GM12892 (cell line): ENCODE data around the gene TCF4.

ENCODE experiments used
- DNase-seq: peaks from one replicate; pipeline ENCODE4 v3.0.0; 2011; ENCODE audit not compliant: insufficient read length
- FAIRE-seq: peaks from 2 replicates; lab custom pipeline; 2011; peaks lifted over from hg19 to GRCh38; lab: Jason Lieb, UNC
- POLR2A ChIP-seq: IDR thresholded peaks from 2 replicates; pipeline ENCODE4 v1.6.1; 2011; ENCODE audit warnings: low read depth, low read length, control low read depth
- POLR2AphosphoS5 ChIP-seq: IDR thresholded peaks from 2 replicates; pipeline ENCODE4 v1.6.1; 2011; ENCODE audit warnings: low read depth, low read length, control low read depth
- TAF1 ChIP-seq: IDR thresholded peaks from 2 replicates; pipeline ENCODE4 v1.6.1; 2011; ENCODE audit warnings: low read depth, mild to moderate bottlenecking, control low read depth, low read length, borderline replicate concordance

Gene TCF4

DNA sequence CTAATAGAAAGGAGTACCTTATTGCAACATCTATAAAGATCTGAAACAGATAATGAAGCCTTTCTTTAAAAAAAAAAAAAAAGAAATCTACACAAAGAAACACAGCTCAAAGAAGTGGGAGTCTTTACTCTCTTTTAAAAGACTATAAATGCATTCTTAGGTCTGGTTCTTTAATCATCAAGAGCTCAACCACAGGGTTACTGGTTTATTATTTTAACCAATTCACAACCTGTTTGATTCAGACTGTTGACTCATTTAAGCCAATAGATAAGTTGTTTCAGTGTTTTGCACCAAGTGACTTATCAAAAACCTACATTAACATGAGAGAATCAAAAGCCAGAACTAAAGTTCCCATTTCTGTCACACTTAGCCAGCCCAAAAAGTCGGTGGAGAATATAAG, 93.1 kb downstream of the TCF4 start:
- no peak for DNase-seq
- FAIRE-seq, result no peak
- no peak for TF ChIP-seq POLR2AphosphoS5
- TF ChIP-seq POLR2A, result no peak
- TF ChIP-seq TAF1, result no peak

DNA sequence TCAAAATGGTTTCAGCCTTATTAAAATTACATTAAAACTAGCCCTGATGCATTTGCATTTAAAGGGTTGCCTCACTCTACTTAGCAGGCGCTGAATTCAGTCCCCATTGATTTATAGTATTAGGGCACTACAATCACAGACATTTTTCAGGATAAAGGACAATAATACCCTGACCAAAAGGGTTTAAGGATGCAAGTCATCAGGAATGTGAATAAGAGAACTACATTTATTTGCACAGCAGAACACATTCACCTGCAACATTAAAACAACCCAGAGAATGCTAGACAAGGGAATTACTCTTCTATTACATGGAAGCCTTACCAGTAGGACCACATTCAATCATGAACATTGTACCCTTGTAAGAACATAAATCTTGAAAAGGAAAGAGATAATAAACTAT, 93.6 kb downstream of the TCF4 start:
- FAIRE-seq, result no peak
- TF ChIP-seq POLR2AphosphoS5, result no peak
- no peak for TF ChIP-seq POLR2A
- no peak for TF ChIP-seq TAF1
- DNase-seq, result no peak

DNA sequence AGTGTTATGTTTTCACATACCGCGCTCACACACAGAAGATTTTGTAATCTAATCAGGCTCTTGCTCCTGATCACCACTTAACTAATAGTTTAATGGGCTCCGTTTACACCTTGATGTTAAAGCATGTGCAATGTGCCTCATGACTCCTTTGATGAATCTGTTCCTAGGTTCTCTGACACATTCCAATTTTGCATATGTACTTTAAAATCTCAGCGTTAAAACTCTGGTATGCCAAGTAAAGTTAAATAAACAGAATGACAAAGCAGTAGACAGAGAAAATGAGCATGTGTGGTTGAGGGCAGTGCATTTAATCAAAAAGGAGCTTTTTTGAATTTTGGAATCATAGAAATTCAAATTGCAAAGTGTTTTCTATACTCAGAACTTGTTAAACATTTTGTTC, 96.4 kb downstream of the TCF4 start:
- TF ChIP-seq POLR2AphosphoS5 (no peak), POLR2A (no peak), TAF1 (no peak)
- FAIRE-seq (no peak), DNase-seq (no peak)

DNA sequence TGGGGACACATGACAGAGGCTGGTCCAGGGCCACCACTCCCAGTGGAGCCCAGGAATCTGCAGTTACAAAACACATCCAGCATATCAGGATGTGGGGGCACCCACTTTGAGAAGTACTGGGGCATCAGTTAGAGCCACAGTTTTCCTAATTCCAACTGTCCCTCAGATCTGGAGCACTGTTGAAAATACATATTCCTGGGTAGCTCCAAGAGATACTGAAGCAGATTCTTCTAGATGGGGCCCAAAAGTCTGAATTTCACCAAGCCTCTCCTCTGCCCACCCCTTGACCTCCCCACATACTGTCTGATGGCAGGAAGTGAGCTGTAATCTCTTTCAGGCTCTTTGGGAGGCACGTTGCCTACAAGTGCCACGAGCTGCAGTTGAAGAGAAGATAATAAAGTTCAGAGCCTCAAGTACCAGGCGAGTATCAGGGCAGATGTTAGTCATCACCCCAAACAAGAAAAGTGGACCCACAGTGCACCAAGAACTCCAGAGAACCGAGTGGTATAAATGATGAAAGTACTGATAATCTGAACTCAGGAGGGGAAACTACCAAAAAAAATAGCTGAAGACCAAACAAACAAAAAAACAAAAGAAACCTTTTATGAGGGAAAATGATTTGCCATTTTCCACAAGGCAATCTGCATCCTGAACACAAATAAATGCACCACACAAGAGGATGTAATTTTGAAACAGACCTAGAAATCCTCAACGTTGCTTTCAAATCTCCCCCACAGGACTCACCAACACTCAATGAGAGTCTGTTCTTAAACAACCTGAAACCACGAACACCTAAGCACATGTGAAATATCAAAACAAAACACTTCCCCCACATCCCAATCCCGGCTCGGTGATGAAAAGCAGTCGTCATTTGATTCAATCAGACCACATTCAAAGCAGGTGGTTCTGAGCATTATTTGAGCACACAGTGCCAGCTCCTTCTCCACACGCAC, 98.7 kb downstream of the TCF4 start:
- no peak for DNase-seq
- FAIRE-seq, result peak; percentile 84

DNA sequence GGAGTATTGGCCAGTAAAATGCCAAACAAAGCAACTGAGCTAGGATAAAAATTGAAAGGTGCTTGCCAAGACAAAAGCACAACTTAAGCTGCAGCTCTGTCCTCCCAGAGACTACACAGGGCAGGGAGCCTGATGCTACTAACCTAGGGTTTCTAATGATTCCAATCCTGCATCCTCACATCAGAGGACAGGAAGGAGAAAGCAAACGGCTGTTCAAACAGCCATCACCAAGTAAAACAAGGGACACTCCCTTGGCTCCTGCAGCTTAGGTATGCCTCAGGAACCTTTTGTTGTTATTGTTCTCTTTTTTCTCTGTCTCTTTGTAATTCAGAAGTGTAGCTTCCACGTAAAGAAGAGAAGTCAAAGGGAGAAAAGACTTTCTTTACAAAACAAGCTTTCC, 99.5 kb downstream of the TCF4 start:
- TF ChIP-seq POLR2A (no peak), TAF1 (no peak), POLR2AphosphoS5 (no peak)
- no peak for DNase-seq
- FAIRE-seq, result peak; percentile 63

More for the DNA sequence above, 98.7 kb downstream of the TCF4 start:
- TF ChIP-seq POLR2A, result no peak
- TF ChIP-seq POLR2AphosphoS5, result no peak
- TF ChIP-seq TAF1, result no peak

DNA sequence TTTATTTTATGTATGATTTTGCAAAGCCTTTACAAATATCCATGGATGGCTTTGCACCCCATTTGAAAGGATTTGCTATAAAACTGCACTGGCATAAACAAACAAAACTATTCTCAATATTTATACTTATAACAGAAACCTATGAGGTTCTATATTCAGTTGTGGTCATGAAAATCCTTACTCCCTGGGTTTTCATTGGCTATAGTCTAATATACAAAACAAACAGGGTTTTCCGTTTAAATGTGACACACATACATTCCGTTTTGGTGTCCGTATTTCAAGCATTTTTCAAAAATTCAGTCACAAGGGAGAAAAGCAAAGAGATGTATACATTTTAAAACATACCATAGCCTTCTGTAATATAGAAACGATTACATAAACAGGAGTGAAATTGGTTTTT, 100.0 kb downstream of the TCF4 start:
- FAIRE-seq (no peak), DNase-seq (no peak)
- no peak for TF ChIP-seq TAF1
- TF ChIP-seq POLR2A, result no peak
- TF ChIP-seq POLR2AphosphoS5, result no peak

DNA sequence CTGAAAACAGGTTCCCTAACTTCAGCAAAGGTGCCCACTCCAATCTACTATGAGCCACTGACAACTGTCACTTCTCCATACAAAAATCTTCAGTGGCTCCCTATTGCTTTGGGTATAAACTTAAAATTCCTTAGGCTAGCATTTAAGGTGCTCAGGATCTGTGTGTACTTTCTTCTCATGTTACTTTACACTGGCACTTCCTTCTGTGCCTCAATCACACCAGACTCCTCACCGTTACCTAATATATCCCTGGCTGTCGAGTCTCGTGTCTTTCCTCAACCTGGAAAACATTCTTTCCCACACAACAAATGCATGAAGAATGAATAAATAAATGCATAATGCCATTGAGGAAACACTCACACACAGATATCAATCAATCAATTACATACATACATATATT, 101.1 kb downstream of the TCF4 start:
- TF ChIP-seq TAF1 (no peak), POLR2AphosphoS5 (no peak), POLR2A (no peak)
- FAIRE-seq, result no peak
- no peak for DNase-seq

DNA sequence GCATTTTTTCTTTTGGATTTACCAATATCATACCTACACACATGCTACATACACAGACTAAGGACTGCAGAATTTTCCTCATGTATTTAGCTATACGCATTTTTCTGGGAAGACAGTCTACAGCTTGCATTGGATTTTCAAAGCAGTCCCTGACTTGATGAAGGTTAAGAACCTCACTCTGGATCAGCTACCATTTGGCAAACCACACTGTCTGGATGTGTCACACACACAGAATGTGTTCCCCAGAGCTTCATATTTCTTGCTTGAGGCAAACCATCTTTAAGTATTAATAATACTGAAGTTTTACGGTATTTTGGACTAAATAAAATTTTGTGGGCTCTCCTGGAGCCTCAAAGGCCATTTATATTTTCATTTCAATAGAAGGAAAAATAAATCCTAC, 102.3 kb downstream of the TCF4 start:
- FAIRE-seq, result no peak
- DNase-seq, result no peak
- TF ChIP-seq TAF1 (no peak), POLR2A (no peak), POLR2AphosphoS5 (no peak)

DNA sequence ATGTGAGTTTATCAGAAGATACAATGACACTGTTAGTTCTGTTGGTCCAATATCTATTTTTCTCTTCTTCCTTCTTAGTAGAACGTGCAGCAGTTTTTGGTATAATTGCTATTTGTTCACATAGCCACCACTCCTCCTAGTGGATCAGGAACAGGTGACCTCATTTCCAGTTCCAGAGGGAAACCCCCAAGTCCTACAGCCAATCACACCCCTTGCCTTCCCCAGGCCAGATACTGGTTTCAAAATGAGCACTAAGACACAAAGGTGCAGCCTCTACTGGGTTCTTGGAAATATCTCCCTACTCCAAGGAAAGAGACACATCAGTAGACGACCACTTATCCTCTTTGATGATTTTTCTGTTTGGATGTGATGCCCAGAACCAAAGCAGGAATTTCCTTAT, 103.2 kb downstream of the TCF4 start:
- FAIRE-seq, result peak; percentile 50
- DNase-seq, result no peak
- TF ChIP-seq POLR2AphosphoS5 (no peak), TAF1 (no peak), POLR2A (no peak)

DNA sequence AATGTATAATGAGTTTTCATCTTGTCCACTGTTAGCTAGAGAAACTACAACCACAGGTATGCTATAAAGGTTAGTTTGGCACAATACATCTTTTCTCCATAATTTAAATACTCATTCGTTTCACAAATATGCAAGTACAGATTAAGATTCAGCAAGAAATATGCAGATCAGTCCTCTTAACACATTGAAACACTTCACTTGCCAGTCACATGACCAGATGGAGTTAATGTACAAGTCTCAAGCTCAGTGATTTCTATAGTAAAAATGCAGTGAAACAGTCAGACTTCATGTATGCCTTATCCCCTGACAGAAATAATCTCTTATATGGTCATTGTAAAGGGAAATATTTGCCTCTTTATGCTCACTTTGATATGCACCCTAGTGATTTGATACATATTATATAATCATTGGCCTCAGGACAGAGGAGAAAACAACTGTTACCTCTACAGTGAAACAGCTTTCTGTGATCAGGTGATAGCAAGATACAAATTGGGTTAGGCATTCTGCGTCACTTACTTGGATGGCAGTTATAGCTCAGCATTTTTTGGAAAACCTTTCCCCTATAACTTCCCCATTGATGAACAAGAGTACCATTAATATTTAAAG, 104.6 kb downstream of the TCF4 start:
- FAIRE-seq, result no peak
- TF ChIP-seq POLR2AphosphoS5 (no peak), POLR2A (no peak), TAF1 (no peak)

DNA sequence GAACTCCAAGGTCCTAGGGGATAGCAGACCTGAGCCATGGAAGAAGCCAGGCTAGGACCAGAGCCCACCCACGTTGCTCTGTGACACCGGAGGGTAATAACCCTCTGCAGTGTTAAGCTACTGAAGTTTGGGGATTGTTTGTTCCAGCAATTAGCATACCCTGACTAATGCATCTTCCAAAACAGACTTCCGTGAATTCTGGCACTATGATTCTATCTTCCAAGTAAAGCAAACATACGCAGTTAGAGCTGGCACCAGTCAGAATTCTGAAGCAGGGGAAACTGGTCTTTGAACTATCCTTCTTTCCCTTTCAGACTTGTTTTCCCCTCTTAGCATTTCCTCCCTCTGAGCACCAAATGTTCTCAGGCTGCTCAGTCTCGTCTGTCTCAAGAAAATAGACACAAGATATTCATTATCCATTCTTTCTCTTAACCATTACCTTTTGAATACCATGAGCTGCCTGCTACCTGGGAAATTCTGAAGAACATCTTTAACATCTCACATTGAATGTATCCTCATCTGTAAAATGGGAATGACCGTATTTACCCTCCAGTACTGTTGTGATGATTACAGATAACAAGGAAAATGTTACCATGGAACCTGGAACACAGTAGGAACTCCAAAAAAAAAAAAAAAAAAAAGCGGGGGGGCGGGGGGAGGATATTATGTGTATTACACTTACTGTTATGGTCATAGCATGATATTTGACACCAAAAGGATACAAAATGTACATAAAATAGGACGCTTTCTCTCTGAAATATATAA, 108.2 kb downstream of the TCF4 start:
- DNase-seq (no peak), FAIRE-seq (no peak)
- TF ChIP-seq POLR2A (no peak), TAF1 (no peak), POLR2AphosphoS5 (no peak)

More for the DNA sequence above, 104.6 kb downstream of the TCF4 start:
- no peak for DNase-seq
